ENCODE measurements around the gene GRK4. TPM values are rescaled to one million over a fixed set of nuclear protein-coding genes. Genes with fewer than 3 reads are reported as not detected.

Gene GRK4
- total and polyA plus RNA-seq, 2 of the 8 experiments (the other 6 are each of a cell fraction or from before 2014, with no cell fraction given), result 0.77 to 1.8 TPM

GRCh38 chr4:3039706-3040366, 76.5 kb downstream of the GRK4 start:
- CTCF ChIA-PET (ENCODE audit: partially characterized antibody), result interaction anchor here (0.6 to 12.5 kb wide), 4 partner anchors 8 to 61 kb away, joined by 3 to 89 read pairs (median 6); no protein-coding TSS in a partner anchor
- Histone ChIP-seq H2BK5ac (ENCODE audit: low read depth, low read length) (no peak overlapping the region), H3K9me3 (ENCODE audit: insufficient read depth in 2 of 2, low read depth in 1 of 2, low read length in 1 of 2) (no peaks in the 10 kb centered on the region)
- TF ChIP-seq YY1 (IDR thresholded peaks at IDR 0.05; ENCODE audit: low read depth, low read length), result no peak
- TF ChIP-seq CTCF (IDR thresholded peaks at IDR 0.05; ENCODE audit: control extremely low read depth in 1 of 3, insufficient read depth in 1 of 3, low read depth in 1 of 3, low read length in 3 of 3), result no peak
- no peak for TF ChIP-seq JUN (IDR thresholded peaks at IDR 0.05; ENCODE audit: low read depth, low read length)
- no peak for TF ChIP-seq KDM4A (IDR thresholded peaks at IDR 0.05; ENCODE audit: low read depth, low read length, severe bottlenecking)
- TF ChIP-seq ASH2L (IDR thresholded peaks at IDR 0.05; ENCODE audit: low read length), result no peak
- TF ChIP-seq KDM1A (IDR thresholded peaks at IDR 0.05; ENCODE audit: borderline replicate concordance, low read length), result no peak
- TF ChIP-seq POLR2AphosphoS5 (IDR thresholded peaks at IDR 0.05; ENCODE audit: low read depth, low read length), result no peak
- no peak for TF ChIP-seq BRCA1 (IDR thresholded peaks at IDR 0.05; ENCODE audit: low read depth, low read length)
- no peak for TF ChIP-seq SUZ12 (IDR thresholded peaks at IDR 0.05; ENCODE audit: low read length)
- TF ChIP-seq SAP30 (IDR thresholded peaks at IDR 0.05; ENCODE audit: insufficient read depth, insufficient replicate concordance, low read length), result no peak
- no peak for TF ChIP-seq CHD1 (IDR thresholded peaks at IDR 0.05; ENCODE audit: low read depth, low read length)

More at GRCh38 chr4:3039706-3040366, 76.5 kb downstream of the GRK4 start:
- Histone ChIP-seq H4K91ac (replicated peaks; ENCODE audit: insufficient read length, low read length) (no peak overlapping the region), H3K23ac (ENCODE audit: insufficient read length) (no peak overlapping the region), H3K4me3 (ENCODE audit: extremely low read depth in 1 of 4, insufficient read depth in 2 of 4, low read depth in 3 of 4, low read length in 4 of 4) (no peak overlapping the region), H3K14ac (ENCODE audit: insufficient read length) (no peak overlapping the region), H2AFZ (ENCODE audit: low read length) (no peak overlapping the region), H2BK12ac (ENCODE audit: low read depth, low read length) (no peak overlapping the region), H3K23me2 (ENCODE audit: low read depth, low read length) (no peaks in the 10 kb centered on the region), H3K27ac (ENCODE audit: low read depth, low read length) (no peak overlapping the region), H2AK5ac (ENCODE audit: low read depth, low read length) (no peak overlapping the region), H2BK20ac (ENCODE audit: low read length) (no peak overlapping the region), H3K79me2 (ENCODE audit: control insufficient read depth in 1 of 2, insufficient read depth in 2 of 2, low read length in 2 of 2) (no peaks in the 10 kb centered on the region), H3K4me2 (ENCODE audit: insufficient read depth in 1 of 2, low read depth in 2 of 2, low read length in 2 of 2) (no peak overlapping the region), H3K4ac (replicated peaks; ENCODE audit: insufficient read length, low read depth, low read length) (no peak overlapping the region), H3K36me3 (ENCODE audit: control insufficient read depth in 2 of 4, insufficient read depth in 4 of 4, low read length in 3 of 4) (no peaks in the 10 kb centered on the region), H3K79me1 (ENCODE audit: low read depth, low read length) (no peaks in the 10 kb centered on the region), H4K8ac (ENCODE audit: extremely low read depth, insufficient read depth, low read length) (no peak overlapping the region), H3K27me3 (replicated peaks in 1 of 4; ENCODE audit: control insufficient read depth in 3 of 4, extremely low read depth in 1 of 4, insufficient read depth in 3 of 4, low read length in 3 of 4) (peaks cover 0 to 7% (median 2%) of the 10 kb centered on the region in 4 experiments; a peak in 3 of 7 replicates), H3K56ac (replicated peaks; ENCODE audit: insufficient read length, low read depth, low read length) (no peak overlapping the region), H2BK15ac (ENCODE audit: low read length) (no peak overlapping the region), H3K4me1 (replicated peaks in 1 of 4; ENCODE audit: control insufficient read depth in 3 of 4, insufficient read depth in 4 of 4, low read length in 3 of 4) (peaks cover 0 to 5% (median 0%) of the 10 kb centered on the region in 4 experiments; a peak in 4 of 7 replicates), H3K9ac (replicated peaks in 1 of 4; ENCODE audit: extremely low read depth in 1 of 4, low read depth in 3 of 4, low read length in 3 of 4) (no peak overlapping the region), H4K20me1 (replicated peaks in 1 of 2; ENCODE audit: control insufficient read depth in 1 of 2, insufficient read depth in 2 of 2, low read length in 2 of 2) (no peaks in the 10 kb centered on the region), H3K18ac (ENCODE audit: extremely low read depth, low read length) (no peak overlapping the region), H2BK120ac (replicated peaks; ENCODE audit: low read depth, low read length) (no peak overlapping the region), H4K5ac (ENCODE audit: insufficient read length, low read depth, low read length) (no peak overlapping the region)
- DNase-seq (ENCODE audit: low read depth in 1 of 2, low spot score in 2 of 2) (no peak), FAIRE-seq (no peak)
- POLR2A ChIA-PET (ENCODE audit: partially characterized antibody), result no interaction called here
- WGBS, 2 experiments (ENCODE audit: extremely low coverage in 1 of 2, insufficient coverage in 1 of 2, insufficient read length in 1 of 2, insufficient replicate concordance in 2 of 2, low coverage in 1 of 2, low lambda C conversion rate in 2 of 2, missing lambda C conversion rate in 1 of 2), result 82% methylated on average over 8 of the region's 8 CpGs; no CpG with 5 or more reads in 1 of the 2 experiments
